Activated naive CD8-positive, alpha-beta T cell (primary cell): ENCODE measurements around the gene TARDBP.
A peak's percentile ranks its signal among the peaks of the same experiment; 100 is the strongest.
"Not testable (repeated sequence)": the region's sequence is repeated elsewhere in the genome, so short reads cannot be mapped to it uniquely, and the experiment has no call there.

Experiments
- H3K27ac Mint-ChIP-seq: one replicate; pipeline ENCODE4 v1.8.0; 2021; ENCODE audit warnings: mixed read lengths
- H3K27me3 Mint-ChIP-seq: one replicate; pipeline ENCODE4 v1.8.0; 2021; ENCODE audit warnings: mixed read lengths
- H3K36me3 Mint-ChIP-seq: one replicate; pipeline ENCODE4 v1.8.0; 2021; ENCODE audit warnings: mixed read lengths
- H3K4me1 Mint-ChIP-seq: one replicate; pipeline ENCODE4 v1.8.0; 2021; ENCODE audit warnings: low read depth, mixed read lengths
- H3K4me3 Mint-ChIP-seq: one replicate; pipeline ENCODE4 v1.8.0; 2021; ENCODE audit warnings: mild to moderate bottlenecking, mixed read lengths
- H3K9me3 Mint-ChIP-seq: one replicate; pipeline ENCODE4 v1.8.0; 2021; ENCODE audit warnings: low read depth, mixed read lengths

The TARDBP gene

GRCh38 chr1:11044849-11045427 lies 32.5 kb downstream of the TARDBP start:
- H3K9me3 Mint-ChIP-seq, result no peaks in the 10 kb centered on the region

GRCh38 chr1:11045428-11046269 lies 33.2 kb downstream of the TARDBP start:
- H3K27me3 Mint-ChIP-seq, result no peaks in the 10 kb centered on the region
- H3K27ac Mint-ChIP-seq, result no peak overlapping the region
- H3K4me3 Mint-ChIP-seq, result no peak overlapping the region
- H3K4me1 Mint-ChIP-seq, result no peaks in the 10 kb centered on the region
- H3K9me3 Mint-ChIP-seq, result no peaks in the 10 kb centered on the region
- no peaks in the 10 kb centered on the region for H3K36me3 Mint-ChIP-seq

More at GRCh38 chr1:11044849-11045427, 32.5 kb downstream of the TARDBP start:
- H3K4me1 Mint-ChIP-seq, result no peaks in the 10 kb centered on the region
- H3K27me3 Mint-ChIP-seq, result no peaks in the 10 kb centered on the region
- no peak overlapping the region for H3K27ac Mint-ChIP-seq
- H3K36me3 Mint-ChIP-seq, result no peaks in the 10 kb centered on the region
- no peak overlapping the region for H3K4me3 Mint-ChIP-seq

GRCh38 chr1:11046270-11046566 lies 33.8 kb downstream of the TARDBP start:
- H3K4me3 Mint-ChIP-seq, result no peak overlapping the region
- H3K9me3 Mint-ChIP-seq, result no peaks in the 10 kb centered on the region
- H3K36me3 Mint-ChIP-seq, result no peaks in the 10 kb centered on the region
- H3K27ac Mint-ChIP-seq, result no peak overlapping the region
- no peaks in the 10 kb centered on the region for H3K4me1 Mint-ChIP-seq
- H3K27me3 Mint-ChIP-seq, result no peaks in the 10 kb centered on the region

- Mint-ChIP-seq H3K4me3 (no peak within 1 kb of the TSS), H3K9me3 (no peaks in the 10 kb centered on the region), H3K4me1 (no peaks in the 10 kb centered on the region), H3K36me3 (no peaks in the 10 kb centered on the region), H3K27me3 (no peaks in the 10 kb centered on the region), H3K27ac (no peak within 1 kb of the TSS)
These were observed 34.3 kb downstream of the TARDBP start, which contains the start of gene MASP2 for GRCh38 chr1:11046625-11047365. MASP2 (minus strand) TSS chr1:11047239; CDS start chr1:11047207, 32 bp downstream.

GRCh38 chr1:11051121-11051520 lies 38.7 kb downstream of the TARDBP start:
- H3K9me3 Mint-ChIP-seq, H3K36me3 Mint-ChIP-seq, H3K27me3 Mint-ChIP-seq, H3K4me3 Mint-ChIP-seq, H3K4me1 Mint-ChIP-seq, H3K27ac Mint-ChIP-seq: not testable (repeated sequence)

- Mint-ChIP-seq H3K36me3 (peaks cover 2% of the 10 kb centered on the region), H3K4me3 (no peak overlapping the region), H3K27me3 (no peaks in the 10 kb centered on the region), H3K4me1 (peaks cover 4% of the 10 kb centered on the region), H3K27ac (no peak overlapping the region), H3K9me3 (no peaks in the 10 kb centered on the region)
These were observed 39.5 kb downstream of the TARDBP start for GRCh38 chr1:11051781-11052511.

GRCh38 chr1:11052839-11053757 lies 40.6 kb downstream of the TARDBP start:
- Mint-ChIP-seq H3K36me3 (peaks cover 2% of the 10 kb centered on the region), H3K27ac (no peak overlapping the region), H3K4me1 (peaks cover 7% of the 10 kb centered on the region)

GRCh38 chr1:11053758-11054137 lies 41.3 kb downstream of the TARDBP start:
- Mint-ChIP-seq H3K27ac (no peak overlapping the region), H3K4me1 (peaks cover 10% of the 10 kb centered on the region)

More at GRCh38 chr1:11052839-11053757, 40.6 kb downstream of the TARDBP start:
- H3K9me3 Mint-ChIP-seq, result no peaks in the 10 kb centered on the region
- H3K27me3 Mint-ChIP-seq, result no peaks in the 10 kb centered on the region
- no peak overlapping the region for H3K4me3 Mint-ChIP-seq

GRCh38 chr1:11054181-11054580 lies 41.7 kb downstream of the TARDBP start:
- Mint-ChIP-seq H3K9me3 (no peaks in the 10 kb centered on the region), H3K4me3 (no peak overlapping the region), H3K36me3 (peaks cover 2% of the 10 kb centered on the region), H3K27me3 (no peaks in the 10 kb centered on the region), H3K4me1 (peaks cover 10% of the 10 kb centered on the region), H3K27ac (no peak overlapping the region)

More at GRCh38 chr1:11053758-11054137, 41.3 kb downstream of the TARDBP start:
- H3K9me3 Mint-ChIP-seq, result no peaks in the 10 kb centered on the region
- H3K27me3 Mint-ChIP-seq, result no peaks in the 10 kb centered on the region
- H3K4me3 Mint-ChIP-seq, result no peak overlapping the region
- H3K36me3 Mint-ChIP-seq, result peaks cover 2% of the 10 kb centered on the region

- Mint-ChIP-seq H3K4me1 (peaks cover 10% of the 10 kb centered on the region), H3K4me3 (no peak overlapping the region), H3K36me3 (peaks cover 2% of the 10 kb centered on the region), H3K27me3 (no peaks in the 10 kb centered on the region), H3K9me3 (no peaks in the 10 kb centered on the region), H3K27ac (no peak overlapping the region)
These were observed 42.2 kb downstream of the TARDBP start for GRCh38 chr1:11054666-11055065.

GRCh38 chr1:11055676-11056075 lies 43.2 kb downstream of the TARDBP start:
- H3K27me3 Mint-ChIP-seq, result no peaks in the 10 kb centered on the region
- H3K4me1 Mint-ChIP-seq, result peaks cover 12% of the 10 kb centered on the region
- no peak overlapping the region for H3K27ac Mint-ChIP-seq
- H3K9me3 Mint-ChIP-seq, result no peaks in the 10 kb centered on the region
- no peak overlapping the region for H3K4me3 Mint-ChIP-seq
- peaks cover 2% of the 10 kb centered on the region for H3K36me3 Mint-ChIP-seq

- Mint-ChIP-seq H3K36me3 (peaks cover 2% of the 10 kb centered on the region), H3K4me1 (peaks cover 17% of the 10 kb centered on the region)
These were observed 44.0 kb downstream of the TARDBP start for GRCh38 chr1:11056504-11056903.

GRCh38 chr1:11057477-11057876 lies 45.0 kb downstream of the TARDBP start:
- Mint-ChIP-seq H3K9me3 (no peaks in the 10 kb centered on the region), H3K4me3 (peak overlapping the region; percentile 94), H3K36me3 (peaks cover 2% of the 10 kb centered on the region), H3K27me3 (no peaks in the 10 kb centered on the region), H3K4me1 (peaks cover 23% of the 10 kb centered on the region), H3K27ac (peak overlapping the region; percentile 34)

More at GRCh38 chr1:11056504-11056903, 44.0 kb downstream of the TARDBP start:
- H3K9me3 Mint-ChIP-seq, result no peaks in the 10 kb centered on the region
- H3K27ac Mint-ChIP-seq, result no peak overlapping the region
- no peak overlapping the region for H3K4me3 Mint-ChIP-seq
- no peaks in the 10 kb centered on the region for H3K27me3 Mint-ChIP-seq

- H3K27me3 Mint-ChIP-seq, result no peaks in the 10 kb centered on the region
- H3K4me3 Mint-ChIP-seq, result peak overlapping the region; percentile 94
- H3K4me1 Mint-ChIP-seq, result peaks cover 28% of the 10 kb centered on the region
- no peaks in the 10 kb centered on the region for H3K9me3 Mint-ChIP-seq
- peaks cover 2% of the 10 kb centered on the region for H3K36me3 Mint-ChIP-seq
- H3K27ac Mint-ChIP-seq, result peak overlapping the region; percentile 54
These were observed 45.6 kb downstream of the TARDBP start for GRCh38 chr1:11058026-11058425.
